Cerebellar cortex (tissue), 1 donor: ENCODE results near the gene SPRYD3.

Experiments used
- DNase-seq: peaks from one replicate; pipeline ENCODE4 v3.0.0-alpha.2; 2015; ENCODE audit warnings: low spot score

The SPRYD3 gene

GRCh38 chr12:53025250-53025649, 53.9 kb downstream of the SPRYD3 start:
- DNase-seq: no peak

DNA sequence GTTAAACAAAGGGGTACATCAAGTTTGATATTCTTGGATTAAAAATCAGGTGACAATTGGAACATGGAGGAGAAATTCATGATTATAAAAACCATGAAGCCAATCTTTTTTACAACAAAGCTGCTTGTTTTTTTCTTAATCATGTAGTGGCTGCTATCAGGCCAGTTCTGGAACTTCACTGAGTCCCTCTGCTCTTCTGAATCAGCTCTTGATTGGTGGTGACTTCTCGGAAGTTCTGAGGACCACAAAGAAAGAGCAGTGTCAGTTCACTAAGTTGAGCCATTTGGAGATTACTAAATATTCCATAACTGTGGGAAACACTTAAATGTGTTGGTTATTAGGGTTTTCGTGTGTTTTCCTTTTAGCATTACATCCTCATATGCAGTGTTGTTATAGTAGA, 64.5 kb downstream of the SPRYD3 start:
- no peak for DNase-seq
